MM.1S (cell line): ENCODE results near the gene THADA.

Source experiments
- DNase-seq: peaks from one replicate; pipeline ENCODE4 v3.0.0-alpha.2; 2015
- H2AFZ ChIP-seq: fragments of 300-600 bp; sonication (generic); 2 replicates; pipeline ENCODE4 v1.6.0; 2016; ENCODE audit warnings: antibody characterized with exemption, low read length
- H3F3A ChIP-seq: fragments of 300-600 bp; sonication (generic); 2 replicates; pipeline ENCODE4 v1.6.1; 2016; ENCODE audit warnings: mild to moderate bottlenecking, antibody characterized with exemption, low read length, moderate library complexity, mixed read lengths; ENCODE audit not compliant: insufficient read depth
- H3K27ac ChIP-seq: fragments of 300-600 bp; sonication (generic); 2 replicates; pipeline ENCODE4 v1.5.1; 2016; ENCODE audit warnings: mild to moderate bottlenecking, low read length
- H3K27me3 ChIP-seq: fragments of 300-600 bp; sonication (generic); replicated peaks from 2 replicates; pipeline ENCODE4 v1.6.0; 2016; ENCODE audit warnings: low read length; ENCODE audit not compliant: insufficient read depth
- H3K36me3 ChIP-seq: fragments of 300-600 bp; sonication (generic); replicated peaks from 2 replicates; pipeline ENCODE4 v1.6.1; 2016; ENCODE audit warnings: mild to moderate bottlenecking, low read length, mixed read lengths; ENCODE audit not compliant: insufficient read depth
- H3K4me1 ChIP-seq: fragments of 300-600 bp; sonication (generic); 2 replicates; pipeline ENCODE4 v1.6.1; 2016; ENCODE audit warnings: low read length, mixed read lengths
- H3K4me2 ChIP-seq: fragments of 300-600 bp; sonication (generic); 2 replicates; pipeline ENCODE4 v1.6.0; 2016; ENCODE audit warnings: low read depth, low read length
- H3K4me3 ChIP-seq: fragments of 300-600 bp; sonication (generic); 2 replicates; pipeline ENCODE4 v1.5.1; 2016; ENCODE audit warnings: low read length, mixed read lengths
- H3K79me2 ChIP-seq: fragments of 300-600 bp; sonication (generic); 2 replicates; pipeline ENCODE4 v1.6.1; 2016; ENCODE audit warnings: mixed run types, low read length, mixed read lengths
- H3K9ac ChIP-seq: fragments of 300-600 bp; sonication (generic); 2 replicates; pipeline ENCODE4 v1.6.1; 2016; ENCODE audit warnings: low read length, mixed read lengths
- H3K9me2 ChIP-seq: fragments of 300-600 bp; sonication (generic); replicated peaks from 2 replicates; pipeline ENCODE4 v1.6.1; 2016; ENCODE audit warnings: mild to moderate bottlenecking, low read length, mixed read lengths; ENCODE audit not compliant: insufficient read depth
- H3K9me3 ChIP-seq: fragments of 300-600 bp; sonication (generic); replicated peaks from 2 replicates; pipeline ENCODE4 v1.6.1; 2016; ENCODE audit warnings: mild to moderate bottlenecking, low read length, mixed read lengths; ENCODE audit not compliant: insufficient read depth
- H4K20me1 ChIP-seq: fragments of 300-600 bp; sonication (generic); 2 replicates; pipeline ENCODE4 v1.6.1; 2016; ENCODE audit warnings: mild to moderate bottlenecking, low read length, moderate library complexity, mixed read lengths; ENCODE audit not compliant: insufficient read depth
- EZH2 ChIP-seq: fragments of 300-600 bp; sonication (generic); optimal IDR thresholded peaks from 2 replicates; pipeline ENCODE3; 2017; ENCODE audit warnings: low read depth, mild to moderate bottlenecking, antibody characterized with exemption, low read length, mixed read lengths
- EZH2phosphoT487 ChIP-seq: fragments of 300-600 bp; sonication (generic); IDR thresholded peaks from 2 replicates; pipeline ENCODE4 v1.6.1; 2018; ENCODE audit warnings: antibody characterized with exemption, low read length
- TF ChIP-seq, protein P1 (sequence below): fragments of 300-600 bp; sonication (generic); IDR thresholded peaks from 2 replicates; pipeline ENCODE4 v1.5.1; 2016; ENCODE audit warnings: antibody characterized with exemption, low read length, mixed read lengths

The THADA gene

DNA sequence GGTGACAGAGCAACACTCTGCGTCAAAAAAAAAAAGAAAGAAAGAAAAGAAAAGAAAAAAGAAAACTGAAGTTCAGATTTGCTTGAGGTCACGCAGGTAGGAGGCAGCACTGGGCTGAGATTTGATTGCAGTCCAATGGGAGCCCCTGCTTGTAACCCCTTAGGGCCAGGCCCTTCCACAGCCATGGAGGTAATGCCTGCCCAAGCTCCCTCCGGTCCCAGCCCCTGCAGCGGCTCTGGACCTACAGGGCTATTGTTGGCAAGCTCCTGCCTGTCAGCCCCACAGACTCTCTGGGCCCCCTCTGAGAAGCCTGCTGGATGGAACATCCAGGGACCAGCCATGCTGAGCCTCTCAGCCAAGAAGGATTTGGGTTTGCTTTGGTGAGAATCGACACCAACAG is 381.6 kb downstream of the THADA start:
- Histone ChIP-seq H3K4me1 (peaks cover 15% of the 10 kb centered on the region), H4K20me1 (no peaks in the 10 kb centered on the region), H3K9me2 (no peaks in the 10 kb centered on the region), H3K4me2 (no peak overlapping the region), H3K9me3 (no peaks in the 10 kb centered on the region), H2AFZ (no peak overlapping the region), H3K27me3 (no peaks in the 10 kb centered on the region), H3K4me3 (no peak overlapping the region), H3F3A (peaks cover 22% of the 10 kb centered on the region), H3K9ac (no peak overlapping the region), H3K79me2 (peaks cover 3% of the 10 kb centered on the region; the same call in 1 of the 2 replicates), H3K27ac (no peak overlapping the region), H3K36me3 (no peaks in the 10 kb centered on the region)
- no peak for DNase-seq
- TF ChIP-seq EZH2phosphoT487 (no peak), EZH2 (no peak)
- TF ChIP-seq, protein P1, sequence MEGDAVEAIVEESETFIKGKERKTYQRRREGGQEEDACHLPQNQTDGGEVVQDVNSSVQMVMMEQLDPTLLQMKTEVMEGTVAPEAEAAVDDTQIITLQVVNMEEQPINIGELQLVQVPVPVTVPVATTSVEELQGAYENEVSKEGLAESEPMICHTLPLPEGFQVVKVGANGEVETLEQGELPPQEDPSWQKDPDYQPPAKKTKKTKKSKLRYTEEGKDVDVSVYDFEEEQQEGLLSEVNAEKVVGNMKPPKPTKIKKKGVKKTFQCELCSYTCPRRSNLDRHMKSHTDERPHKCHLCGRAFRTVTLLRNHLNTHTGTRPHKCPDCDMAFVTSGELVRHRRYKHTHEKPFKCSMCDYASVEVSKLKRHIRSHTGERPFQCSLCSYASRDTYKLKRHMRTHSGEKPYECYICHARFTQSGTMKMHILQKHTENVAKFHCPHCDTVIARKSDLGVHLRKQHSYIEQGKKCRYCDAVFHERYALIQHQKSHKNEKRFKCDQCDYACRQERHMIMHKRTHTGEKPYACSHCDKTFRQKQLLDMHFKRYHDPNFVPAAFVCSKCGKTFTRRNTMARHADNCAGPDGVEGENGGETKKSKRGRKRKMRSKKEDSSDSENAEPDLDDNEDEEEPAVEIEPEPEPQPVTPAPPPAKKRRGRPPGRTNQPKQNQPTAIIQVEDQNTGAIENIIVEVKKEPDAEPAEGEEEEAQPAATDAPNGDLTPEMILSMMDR, result no peak

DNA sequence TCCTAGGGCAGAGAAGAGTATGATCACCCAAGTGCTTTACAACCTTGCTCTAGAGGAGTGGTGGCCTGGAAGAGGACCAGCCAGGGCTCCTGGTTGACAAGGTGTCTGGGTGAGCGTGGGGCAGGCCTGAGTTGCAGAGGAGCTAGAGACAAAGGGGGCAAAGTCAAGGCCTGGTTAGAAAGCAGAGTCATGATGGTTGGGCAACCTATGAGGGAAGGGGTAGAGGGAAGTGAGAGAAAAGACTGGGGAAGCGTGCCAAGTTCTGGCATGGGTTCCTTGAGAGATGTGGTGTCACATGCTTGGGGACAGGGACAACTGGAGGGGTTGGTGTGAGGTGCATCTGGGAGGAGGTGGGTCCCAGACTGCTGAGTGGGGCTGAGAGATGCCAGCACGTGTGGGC is 382.9 kb downstream of the THADA start:
- Histone ChIP-seq H3K27me3 (no peaks in the 10 kb centered on the region), H3K36me3 (no peaks in the 10 kb centered on the region), H3K4me1 (peaks cover 8% of the 10 kb centered on the region), H3K9me2 (no peaks in the 10 kb centered on the region), H3K4me3 (no peak overlapping the region), H3K79me2 (no peaks in the 10 kb centered on the region), H3K4me2 (no peak overlapping the region), H2AFZ (no peak overlapping the region), H3K9ac (no peak overlapping the region), H3K9me3 (no peaks in the 10 kb centered on the region), H4K20me1 (no peaks in the 10 kb centered on the region), H3K27ac (no peak overlapping the region), H3F3A (peaks cover 8% of the 10 kb centered on the region)
- DNase-seq, result no peak
- TF ChIP-seq EZH2, result no peak
- TF ChIP-seq, protein P1, result no peak
- TF ChIP-seq EZH2phosphoT487, result no peak

DNA sequence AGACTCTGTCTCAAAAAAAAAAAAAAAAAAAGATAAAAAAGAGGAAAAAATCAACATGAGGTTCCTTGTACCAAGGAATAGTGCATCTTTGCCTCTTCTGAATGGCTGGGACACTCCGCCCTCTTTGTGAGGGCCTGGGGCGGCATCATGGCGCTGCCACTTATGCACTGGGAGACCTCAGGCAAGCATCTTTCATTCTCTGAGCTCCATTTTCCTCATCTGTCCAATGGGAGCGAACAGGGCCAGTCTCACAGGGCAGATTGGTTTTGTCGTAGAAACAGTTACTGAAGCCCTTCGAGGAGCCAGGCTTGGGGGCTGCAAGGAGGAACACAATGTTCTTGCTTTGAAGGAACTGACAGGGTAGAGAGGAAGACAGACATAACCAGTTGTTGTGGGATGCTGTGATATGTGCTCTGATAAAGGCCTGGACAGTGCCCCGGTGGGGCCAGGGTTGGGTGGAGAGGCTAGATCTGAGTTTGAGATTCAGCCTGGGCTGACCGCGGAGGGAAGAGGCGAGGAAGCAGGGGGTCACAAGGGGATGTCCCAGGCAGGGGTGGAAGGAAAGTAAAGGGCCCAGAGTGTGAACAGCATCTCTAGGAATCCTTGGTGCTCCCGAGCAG is 383.5 kb downstream of the THADA start:
- no peaks in the 10 kb centered on the region for H3K79me2 ChIP-seq
- H4K20me1 ChIP-seq, result no peaks in the 10 kb centered on the region
- no peak overlapping the region for H3K4me3 ChIP-seq
- no peaks in the 10 kb centered on the region for H3K36me3 ChIP-seq
- no peaks in the 10 kb centered on the region for H3K9me2 ChIP-seq
- H3K4me2 ChIP-seq, result no peak overlapping the region; the same call in 1 of the 2 replicates
- no peak for DNase-seq
- peaks cover 2% of the 10 kb centered on the region; the same call in 1 of the 2 replicates for H3F3A ChIP-seq
- H3K9me3 ChIP-seq, result no peaks in the 10 kb centered on the region
- no peak overlapping the region for H3K27ac ChIP-seq
- no peak overlapping the region for H3K9ac ChIP-seq
- peaks cover 2% of the 10 kb centered on the region for H3K4me1 ChIP-seq
- no peak overlapping the region for H2AFZ ChIP-seq
- no peaks in the 10 kb centered on the region for H3K27me3 ChIP-seq
- no peak for TF ChIP-seq EZH2phosphoT487
- TF ChIP-seq, protein P1, result no peak
- no peak for TF ChIP-seq EZH2
